Lower leg skin (tissue), 4 donors: ENCODE measurements around the gene IL2RA. TPM values are rescaled to one million over a fixed set of nuclear protein-coding genes. Genes with fewer than 3 reads are reported as not detected.
A peak's percentile ranks its signal among the peaks of the same experiment; 100 is the strongest.

Experiments
- DNase-seq, 2 donors: peaks; one replicate each; pipeline ENCODE4 v3.0.0-alpha.2; 2019; ENCODE audit warnings: low spot score in 2 of 2
- H3K4me3 ChIP-seq: fragments of 200-600 bp; sonication (generic); 2 replicates; pipeline ENCODE4 v1.5.1; 2017; ENCODE audit warnings: mild to moderate bottlenecking, low read depth; ENCODE audit not compliant: poor library complexity, severe bottlenecking
- POLR2A ChIP-seq, 2 donors: fragments of 450-650 bp; IDR thresholded peaks; one replicate each; pipeline ENCODE4 v1.6.1; 2016 to 2017; ENCODE audit warnings: antibody characterized with exemption in 2 of 2, mild to moderate bottlenecking in 1 of 2, moderate library complexity in 1 of 2
- WGBS, 2 donors: methylation state at CpG; one replicate each; pipeline ENCODE4 v1.1.5; 2018; 5-methylcytosine and 5-hydroxymethylcytosine counted together
- intact Hi-C: fragments of 100-400 bp; cut with DNase I; formaldehyde crosslinking; loops from one replicate; pipeline ENCODE4 v1.15.0; 2023; ENCODE audit warnings: low total_unique reads
- total RNA-seq, 4 donors: library from RNA; depleted of rRNA; stranded (reverse); fragments of >200 nt; gene quantifications; one replicate each; pipeline ENCODE4 v1.1.0, GENCODE V29; 2016
- TF ChIP-seq, protein P1 (sequence below), 3 donors: fragments of 450-650 bp; IDR thresholded peaks; one replicate each; pipeline ENCODE4 v1.5.1; 2016; ENCODE audit warnings: antibody characterized with exemption in 3 of 3, mild to moderate bottlenecking in 3 of 3, moderate library complexity in 2 of 3

The IL2RA gene
- total RNA-seq, 4 donors from 2014 or later, result 0.10 to 1.3 TPM; not detected in 2

DNA sequence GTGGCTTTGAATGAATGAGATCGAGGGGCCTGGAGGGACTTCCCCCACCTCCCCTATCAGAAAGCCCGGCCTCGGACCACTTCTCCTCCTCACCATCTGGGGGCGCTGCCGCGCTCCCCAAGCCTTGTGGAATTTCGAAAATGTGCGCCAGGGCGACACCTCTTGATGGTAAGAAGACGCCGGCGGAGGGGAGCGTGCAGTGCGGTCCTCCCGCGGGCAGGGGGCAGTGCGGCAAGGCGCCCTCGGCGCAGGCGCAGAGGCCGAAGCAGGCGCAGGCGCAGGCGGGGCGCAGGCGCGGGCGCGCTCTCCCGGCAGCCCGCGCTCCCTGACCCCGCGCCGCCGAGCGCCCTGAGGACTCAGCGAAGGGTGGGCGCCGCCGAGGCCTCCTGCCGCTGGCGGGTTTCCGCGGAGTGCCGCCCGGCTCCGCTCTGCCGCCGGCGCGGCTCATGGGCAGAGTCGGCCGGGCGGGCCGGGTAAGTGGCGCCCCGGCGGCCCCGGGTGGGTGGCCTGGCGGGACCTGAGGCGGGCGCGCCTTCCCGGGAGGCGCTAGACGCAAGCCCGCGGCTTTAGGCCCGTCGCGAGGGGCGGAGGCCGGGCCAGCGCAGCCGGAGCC lies 26.7 kb upstream of the IL2RA start, which contains the start of gene RBM17:
Gene RBM17 (plus strand): TSS at position 314 of the 613 bp plus-strand sequence. CDS start 8,032 bp downstream, outside the sequence.
- intact Hi-C loops, result no loop called here

DNA sequence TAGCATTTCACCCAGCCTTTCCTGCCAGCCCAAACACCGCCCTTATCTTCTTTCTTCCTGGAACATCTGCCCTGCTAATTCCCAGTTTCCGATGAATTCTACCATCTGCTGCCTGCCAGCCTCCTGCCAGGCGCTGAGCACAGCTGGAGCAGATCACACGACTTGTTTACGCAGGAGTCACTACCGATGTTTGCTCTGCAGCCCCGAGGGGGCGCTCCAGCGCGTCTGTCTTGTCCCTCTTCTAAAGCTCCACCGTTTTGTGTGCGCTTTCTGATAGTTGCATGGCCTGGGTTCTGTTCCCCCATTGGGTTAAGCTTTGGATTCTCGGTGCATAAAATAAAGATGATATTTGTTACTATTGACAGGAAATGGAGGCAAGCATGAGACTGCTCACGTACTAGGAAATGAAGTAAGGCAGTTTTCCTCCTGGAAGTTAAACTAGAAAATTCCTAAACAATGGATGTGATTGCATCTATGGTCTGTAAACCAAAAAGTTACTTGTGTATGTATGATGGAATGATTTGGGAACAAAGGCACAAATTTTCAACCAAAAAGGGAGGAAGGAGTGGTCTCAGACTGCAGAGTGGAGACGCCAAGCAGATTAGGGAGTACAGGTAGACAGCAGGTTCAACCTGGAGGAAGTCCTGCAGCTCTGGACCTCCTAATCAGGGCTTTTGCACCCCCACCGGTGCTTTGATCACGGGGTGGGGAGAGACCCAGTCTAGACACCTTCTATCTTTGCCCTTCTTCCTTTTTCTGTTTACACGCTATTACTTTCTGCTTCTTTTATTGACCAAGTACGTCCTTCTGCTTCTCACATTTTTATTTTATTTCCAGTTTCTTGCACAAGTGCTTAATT lies 24.4 kb upstream of the IL2RA start:
- peak; percentile 91 to 98 for DNase-seq
- intact Hi-C loops, result no loop called here
- 16 to 19% methylated on average over 19 of the region's 19 CpGs for WGBS, 2 donors
- TF ChIP-seq, protein P1, sequence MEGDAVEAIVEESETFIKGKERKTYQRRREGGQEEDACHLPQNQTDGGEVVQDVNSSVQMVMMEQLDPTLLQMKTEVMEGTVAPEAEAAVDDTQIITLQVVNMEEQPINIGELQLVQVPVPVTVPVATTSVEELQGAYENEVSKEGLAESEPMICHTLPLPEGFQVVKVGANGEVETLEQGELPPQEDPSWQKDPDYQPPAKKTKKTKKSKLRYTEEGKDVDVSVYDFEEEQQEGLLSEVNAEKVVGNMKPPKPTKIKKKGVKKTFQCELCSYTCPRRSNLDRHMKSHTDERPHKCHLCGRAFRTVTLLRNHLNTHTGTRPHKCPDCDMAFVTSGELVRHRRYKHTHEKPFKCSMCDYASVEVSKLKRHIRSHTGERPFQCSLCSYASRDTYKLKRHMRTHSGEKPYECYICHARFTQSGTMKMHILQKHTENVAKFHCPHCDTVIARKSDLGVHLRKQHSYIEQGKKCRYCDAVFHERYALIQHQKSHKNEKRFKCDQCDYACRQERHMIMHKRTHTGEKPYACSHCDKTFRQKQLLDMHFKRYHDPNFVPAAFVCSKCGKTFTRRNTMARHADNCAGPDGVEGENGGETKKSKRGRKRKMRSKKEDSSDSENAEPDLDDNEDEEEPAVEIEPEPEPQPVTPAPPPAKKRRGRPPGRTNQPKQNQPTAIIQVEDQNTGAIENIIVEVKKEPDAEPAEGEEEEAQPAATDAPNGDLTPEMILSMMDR (IDR thresholded peaks at IDR 0.05), result peak in 1 of 3 donors; percentile 76
- TF ChIP-seq POLR2A (IDR thresholded peaks at IDR 0.05), result no peak
- no peak overlapping the region for H3K4me3 ChIP-seq

More for the DNA sequence above, 26.7 kb upstream of the IL2RA start, which contains the start of gene RBM17:
- peak; percentile 95 to 99 for DNase-seq
- TF ChIP-seq POLR2A (IDR thresholded peaks at IDR 0.05), result peak in 1 of 2 donors; percentile 12
- TF ChIP-seq, protein P1 (IDR thresholded peaks at IDR 0.05), result peak in 2 of 3 donors; percentile 93 to 100
- 0 to 1% methylated on average over 17 to 44 of the region's 77 CpGs for WGBS, 2 donors
- H3K4me3 ChIP-seq, result peak within 1 kb of the TSS; percentile 83

DNA sequence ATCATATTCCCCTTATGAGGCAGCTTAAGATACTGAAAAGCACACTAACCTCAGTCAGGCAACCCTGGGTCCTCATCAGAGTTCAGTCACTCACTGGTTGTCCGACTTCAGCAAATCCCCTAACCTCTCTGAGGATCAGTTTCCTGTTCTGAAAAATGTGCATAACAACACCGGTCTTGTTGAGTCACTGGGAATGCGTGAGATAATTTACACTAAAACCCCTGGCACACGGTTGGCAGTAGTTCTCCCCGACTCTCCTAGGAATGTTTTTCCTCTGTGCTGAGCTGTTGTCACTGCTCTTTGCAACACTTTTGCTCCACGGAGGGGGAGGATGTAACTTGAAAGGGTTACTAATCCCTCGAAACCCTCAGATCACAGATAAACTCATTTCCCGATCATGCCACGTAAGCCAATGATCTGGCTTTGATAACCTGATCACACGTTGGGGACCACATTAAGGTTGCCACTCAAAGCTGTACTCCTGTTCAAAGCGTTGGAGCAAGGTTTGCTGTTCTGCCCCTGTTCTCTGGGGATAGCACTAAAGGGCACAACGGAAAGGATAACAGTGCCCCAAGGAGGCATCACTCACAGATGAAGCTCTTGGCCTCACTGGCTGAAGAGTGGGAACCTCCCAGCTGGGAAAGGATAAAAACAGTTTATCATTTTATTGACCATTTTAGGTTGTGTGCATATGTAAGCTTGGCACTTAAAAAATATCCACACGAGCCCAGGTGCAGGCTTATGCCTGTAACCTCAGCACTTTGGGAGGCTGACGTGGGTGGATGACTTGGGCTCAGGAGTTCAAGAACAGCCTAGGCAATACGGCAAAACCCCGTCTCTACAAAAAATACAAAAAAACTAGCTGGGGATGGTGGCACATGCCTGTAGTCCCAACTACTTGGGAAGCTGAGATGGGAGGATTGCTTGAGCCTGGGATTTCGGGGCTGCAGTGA lies 21.6 kb upstream of the IL2RA start:
- DNase-seq, result no peak
- 58 to 63% methylated on average over 17 of the region's 17 CpGs for WGBS, 2 donors
- no peak overlapping the region for H3K4me3 ChIP-seq
- no peak for TF ChIP-seq POLR2A (IDR thresholded peaks at IDR 0.05)
- TF ChIP-seq, protein P1 (IDR thresholded peaks at IDR 0.05), result no peak
- intact Hi-C loops, result no loop called here

DNA sequence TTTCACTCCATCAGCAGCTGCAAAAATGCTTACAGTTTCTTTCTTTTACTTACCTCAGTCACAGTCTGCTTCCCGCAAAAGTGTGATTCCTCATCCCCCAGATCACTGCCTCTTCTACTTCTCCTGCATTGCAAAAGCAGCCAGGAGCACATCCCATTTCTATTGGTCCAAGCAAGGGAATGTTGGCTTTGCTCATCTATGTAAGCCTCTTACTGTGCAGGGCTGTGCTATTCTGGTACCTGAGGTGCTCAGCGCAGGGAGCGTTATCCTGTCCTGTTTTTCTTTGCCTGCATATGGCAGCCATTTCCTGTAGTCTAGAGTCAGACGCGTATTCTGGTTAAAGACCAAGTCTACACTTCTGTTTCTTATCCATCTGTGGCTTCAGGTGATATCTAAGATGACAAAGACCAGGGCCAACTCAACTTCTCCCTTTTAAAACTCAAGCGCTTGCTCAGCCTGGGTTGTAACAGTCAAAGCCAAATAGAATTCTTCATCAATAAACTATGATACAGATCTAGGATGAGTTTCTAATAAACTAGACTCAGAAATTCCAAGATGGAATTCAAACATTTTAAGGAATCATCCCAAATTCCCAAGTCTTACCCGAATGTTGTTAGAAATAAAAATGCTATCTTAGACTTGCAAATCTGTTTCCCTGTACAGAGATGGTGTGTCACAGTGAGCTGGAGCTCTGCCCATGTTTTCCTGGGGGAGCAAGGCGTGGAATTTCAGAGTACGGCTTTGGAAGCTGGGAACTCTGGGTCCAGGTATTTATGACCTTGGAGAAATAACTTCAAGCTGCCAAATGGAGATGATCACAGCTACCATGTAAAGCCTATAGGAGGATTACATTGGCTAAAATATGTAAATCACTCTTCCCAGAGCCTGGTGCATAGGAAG lies 20.6 kb upstream of the IL2RA start:
- H3K4me3 ChIP-seq, result no peak overlapping the region
- intact Hi-C loops, result no loop called here
- DNase-seq, result no peak
- TF ChIP-seq, protein P1 (IDR thresholded peaks at IDR 0.05), result no peak
- no peak for TF ChIP-seq POLR2A (IDR thresholded peaks at IDR 0.05)
- 69 to 71% methylated on average over 9 of the region's 9 CpGs for WGBS, 2 donors
